Spinal cord (tissue), 10 donors: ENCODE measurements around the gene NTM. TPM values are rescaled to one million over a fixed set of nuclear protein-coding genes. Genes with fewer than 3 reads are reported as not detected.

Source experiments
- DNase-seq, 6 donors: peaks; one replicate each; pipeline versions ENCODE4 v3.0.0 to v3.0.0-alpha.2; 2013 to 2015; ENCODE audit warnings: low spot score in 6 of 6, low read depth in 4 of 6
- H3K27ac ChIP-seq: one replicate; pipeline ENCODE4 v1.5.1; 2013; ENCODE audit warnings: low read depth, low read length, control low read depth
- H3K27me3 ChIP-seq: one replicate; pipeline ENCODE4 v1.6.1; 2013; ENCODE audit warnings: low read length; ENCODE audit not compliant: control insufficient read depth, insufficient read depth
- H3K36me3 ChIP-seq: one replicate; pipeline ENCODE4 v1.6.1; 2013; ENCODE audit warnings: low read length; ENCODE audit not compliant: control insufficient read depth, insufficient read depth
- H3K4me1 ChIP-seq: one replicate; pipeline ENCODE4 v1.6.1; 2013; ENCODE audit warnings: low read length; ENCODE audit not compliant: control insufficient read depth, insufficient read depth
- H3K4me3 ChIP-seq: one replicate; pipeline ENCODE4 v1.5.1; 2013; ENCODE audit warnings: low read depth, low read length, control low read depth
- H3K9me3 ChIP-seq: one replicate; pipeline ENCODE4 v1.6.1; 2013; ENCODE audit warnings: low read length; ENCODE audit not compliant: control insufficient read depth, insufficient read depth
- WGBS: methylation state at CpG from one replicate; pipeline ENCODE4 v1.1.5; 2013; ENCODE audit warnings: missing lambda C conversion rate; ENCODE audit not compliant: insufficient coverage; 5-methylcytosine and 5-hydroxymethylcytosine counted together
- polyA plus RNA-seq, 2 donors: library from polyadenylated mRNA; unstranded; fragments of 120-200 nt; gene quantifications; one replicate each; pipeline ENCODE4 v1.2.1, GENCODE V29; 2013; ENCODE audit not compliant: insufficient read length in 2 of 2
- total RNA-seq, 2 donors: library from RNA; depleted of rRNA in 1 of 2; stranded (reverse); fragments of 120-200 nt in 1 of 2; fragments of >200 nt in 1 of 2; gene quantifications; one replicate each; pipeline versions ENCODE4 v1.2.3 to v1.2.4, GENCODE V29; 2013 to 2014
- donor health status: healthy.

The NTM gene
- total and polyA plus RNA-seq, 4 donors: 69.3 to 181 (median 155) TPM

DNA sequence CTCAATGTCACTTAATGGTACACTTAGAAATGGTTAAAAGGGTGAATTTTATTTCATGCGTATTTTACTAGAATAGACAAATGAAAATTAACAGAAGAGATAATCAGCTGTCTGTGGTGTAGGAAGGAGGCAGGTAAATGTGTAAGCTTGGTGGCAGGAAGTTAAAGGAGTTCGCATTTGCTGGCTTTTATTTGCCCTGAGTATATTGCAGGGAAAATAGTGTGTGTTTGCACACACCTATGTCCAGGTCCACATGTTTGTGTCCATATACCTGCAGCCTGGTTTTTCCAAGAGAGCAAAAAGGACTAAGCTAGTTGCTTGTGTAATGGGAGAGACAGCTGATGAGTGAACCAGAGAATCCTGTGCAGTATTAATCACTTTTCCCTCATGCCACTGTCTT is 16.0 kb downstream of the NTM start:
- Histone ChIP-seq H3K4me1 (peaks cover 9% of the 10 kb centered on the region), H3K36me3 (no peaks in the 10 kb centered on the region), H3K27ac (no peak overlapping the region), H3K4me3 (no peak overlapping the region), H3K9me3 (no peaks in the 10 kb centered on the region), H3K27me3 (no peaks in the 10 kb centered on the region)
- DNase-seq: no peak
- 78% methylated on average over 1 of the region's 2 CpGs for WGBS

DNA sequence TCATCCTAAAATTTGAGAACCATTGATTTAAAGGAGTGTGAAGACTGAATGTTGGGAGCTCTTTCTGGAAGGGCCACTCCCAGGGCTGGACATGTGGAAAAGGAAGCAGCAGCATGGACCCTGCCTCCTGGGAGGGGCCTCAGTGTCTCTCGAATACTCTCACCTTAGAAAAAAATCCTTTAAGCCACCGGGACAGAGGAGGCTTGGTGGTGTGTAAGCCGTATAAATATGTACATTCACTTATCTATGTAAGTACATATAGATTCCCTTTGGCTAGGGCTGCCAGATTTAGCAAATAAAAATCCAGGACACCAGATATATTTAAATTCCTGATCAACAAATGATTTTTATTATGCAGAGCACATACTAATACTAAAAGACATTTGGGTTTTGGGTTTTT is 17.6 kb downstream of the NTM start:
- Histone ChIP-seq H3K9me3 (no peaks in the 10 kb centered on the region), H3K4me1 (peaks cover 20% of the 10 kb centered on the region), H3K36me3 (no peaks in the 10 kb centered on the region), H3K27ac (no peak overlapping the region), H3K4me3 (no peak overlapping the region), H3K27me3 (no peaks in the 10 kb centered on the region)
- no peak for DNase-seq
- no CpG with 5 or more reads among the region's 3 CpGs for WGBS

DNA sequence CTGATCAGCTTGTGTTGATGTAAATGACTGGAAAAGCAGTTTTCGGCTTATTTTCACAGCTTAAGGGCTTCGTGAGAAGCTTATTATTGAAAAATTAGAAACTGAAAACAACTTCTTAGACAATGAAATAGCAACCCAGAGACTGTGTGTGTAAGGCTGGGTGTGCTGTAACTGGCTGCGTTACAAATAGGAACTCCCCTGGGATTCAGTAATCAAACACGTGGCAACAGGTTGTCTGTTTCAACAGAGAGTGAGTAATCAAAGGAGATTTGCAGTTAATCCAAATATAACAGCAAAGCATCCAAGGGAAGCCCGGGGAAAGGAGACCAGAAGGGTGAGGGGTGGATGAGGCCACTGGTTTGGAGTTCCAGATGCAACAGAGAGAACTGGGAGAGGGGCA is 19.2 kb downstream of the NTM start:
- H3K27ac ChIP-seq: no peak overlapping the region
- no peaks in the 10 kb centered on the region for H3K27me3 ChIP-seq
- H3K36me3 ChIP-seq: no peaks in the 10 kb centered on the region
- peaks cover 26% of the 10 kb centered on the region for H3K4me1 ChIP-seq
- H3K4me3 ChIP-seq: no peak overlapping the region
- no peaks in the 10 kb centered on the region for H3K9me3 ChIP-seq
- 89% methylated on average over 1 of the region's 5 CpGs for WGBS
- no peak for DNase-seq

DNA sequence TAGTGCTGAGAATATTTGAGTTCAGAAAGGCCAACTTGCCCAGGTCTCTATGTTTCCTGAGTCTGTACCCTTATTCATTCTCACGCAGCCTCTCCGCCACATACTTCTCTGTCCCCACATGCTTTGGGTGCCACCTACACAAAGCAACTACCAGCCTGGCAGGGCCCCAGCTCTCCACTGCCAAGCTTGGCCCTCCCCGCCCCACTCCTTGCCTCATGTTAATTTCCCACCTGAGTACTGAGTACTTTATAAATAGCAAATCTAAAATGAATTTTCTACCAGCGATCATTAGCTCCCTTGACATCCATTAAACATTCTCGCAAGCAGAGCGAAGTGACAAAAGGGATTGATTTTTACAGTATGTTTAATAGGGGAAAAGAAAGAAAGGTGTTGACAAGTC is 20.8 kb downstream of the NTM start:
- Histone ChIP-seq H3K4me1 (peaks cover 26% of the 10 kb centered on the region), H3K9me3 (no peaks in the 10 kb centered on the region), H3K36me3 (no peaks in the 10 kb centered on the region), H3K27me3 (no peaks in the 10 kb centered on the region), H3K27ac (no peak overlapping the region), H3K4me3 (no peak overlapping the region)
- DNase-seq: peak in 1 of 6 donors; percentile 77
- 57% methylated on average over 2 of the region's 6 CpGs for WGBS

DNA sequence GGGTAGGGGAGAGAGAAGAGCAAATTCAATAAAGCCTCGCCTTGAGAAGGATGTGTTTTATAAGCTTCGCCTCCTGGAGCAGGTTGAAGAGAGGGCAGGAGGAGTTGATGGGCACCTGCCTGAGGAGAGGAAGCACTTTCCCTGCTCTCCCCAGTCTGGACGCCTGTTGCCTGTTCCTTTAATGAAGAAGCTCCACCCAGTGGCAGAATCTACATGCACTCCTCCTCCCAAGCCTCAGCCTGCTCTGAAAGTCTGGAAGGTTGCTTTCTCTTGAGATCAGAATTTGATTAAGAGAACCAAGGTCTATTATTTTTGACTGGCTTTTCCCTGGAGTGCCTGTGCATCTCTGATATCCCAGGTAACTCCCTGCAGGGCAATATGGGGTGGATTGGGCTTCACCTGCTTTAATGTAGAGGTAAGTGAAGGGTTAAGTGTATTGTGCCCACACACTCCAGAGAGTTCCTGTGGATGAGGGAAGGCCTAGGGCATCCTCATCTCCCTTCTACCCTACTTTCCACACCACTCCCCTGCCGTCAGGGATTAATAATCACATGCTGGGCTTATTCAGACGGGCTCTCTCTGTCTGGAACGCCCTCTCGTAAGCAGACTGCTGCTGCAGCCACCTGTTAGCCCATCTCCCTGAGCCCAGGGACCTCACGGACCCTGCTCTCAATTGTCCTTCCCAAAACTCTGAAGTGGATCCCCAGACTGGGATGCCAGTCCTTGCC is 22.3 kb downstream of the NTM start:
- peaks cover 26% of the 10 kb centered on the region for H3K4me1 ChIP-seq
- no peak overlapping the region for H3K27ac ChIP-seq
- no peaks in the 10 kb centered on the region for H3K9me3 ChIP-seq
- 41% methylated on average over 5 of the region's 8 CpGs for WGBS
- H3K36me3 ChIP-seq: no peaks in the 10 kb centered on the region
- no peak overlapping the region for H3K4me3 ChIP-seq
- DNase-seq: peak in 2 of 6 donors; percentile 32 to 59
- no peaks in the 10 kb centered on the region for H3K27me3 ChIP-seq

DNA sequence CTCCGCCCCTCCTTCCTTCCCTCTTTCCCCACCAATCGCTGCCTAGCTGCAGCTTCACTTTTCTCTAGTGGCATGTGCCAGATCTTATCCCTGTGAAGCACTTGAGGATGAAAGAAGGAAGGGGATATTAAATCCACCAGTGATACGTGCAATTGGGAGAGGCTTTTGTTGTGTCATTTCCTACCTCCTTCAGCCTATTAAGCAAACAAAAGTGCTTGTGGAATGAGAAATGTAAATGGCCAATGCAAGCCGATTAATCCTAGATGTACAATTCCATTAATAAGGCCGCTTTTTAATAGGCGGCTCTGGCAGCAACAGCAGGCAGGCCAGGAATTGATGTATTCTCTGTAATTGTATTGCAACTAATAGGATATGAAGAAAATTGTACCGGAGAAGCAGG is 23.3 kb downstream of the NTM start:
- Histone ChIP-seq H3K36me3 (no peaks in the 10 kb centered on the region), H3K27ac (no peak overlapping the region), H3K27me3 (no peaks in the 10 kb centered on the region), H3K9me3 (no peaks in the 10 kb centered on the region), H3K4me3 (no peak overlapping the region), H3K4me1 (peaks cover 26% of the 10 kb centered on the region)
- no CpG with 5 or more reads among the region's 7 CpGs for WGBS
- DNase-seq: peak in 1 of 6 donors; percentile 88

DNA sequence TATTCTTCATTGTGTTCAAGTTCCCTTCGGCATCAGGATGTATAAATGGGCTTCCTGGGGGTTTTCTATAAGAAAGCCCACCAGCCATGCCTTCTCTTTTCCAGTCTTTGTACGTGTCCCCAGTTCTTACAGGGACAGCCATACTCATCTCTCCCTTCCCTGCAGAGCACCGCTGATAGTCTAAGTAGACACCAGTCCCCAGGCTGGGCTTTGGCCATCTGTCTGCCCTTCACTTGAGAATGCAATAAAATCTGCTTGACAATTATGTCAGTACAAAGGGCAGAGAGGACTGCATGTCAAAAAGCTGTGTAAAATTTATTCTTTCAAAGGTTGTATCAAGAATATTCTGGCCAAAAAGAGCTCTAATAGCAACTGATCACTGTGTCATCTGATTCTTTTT is 27.3 kb downstream of the NTM start:
- 70% methylated on average over 2 of the region's 3 CpGs for WGBS
- H3K27me3 ChIP-seq: no peaks in the 10 kb centered on the region
- no peaks in the 10 kb centered on the region for H3K9me3 ChIP-seq
- no peak for DNase-seq
- H3K27ac ChIP-seq: no peak overlapping the region
- no peaks in the 10 kb centered on the region for H3K36me3 ChIP-seq
- no peak overlapping the region for H3K4me3 ChIP-seq
- H3K4me1 ChIP-seq: peaks cover 8% of the 10 kb centered on the region

DNA sequence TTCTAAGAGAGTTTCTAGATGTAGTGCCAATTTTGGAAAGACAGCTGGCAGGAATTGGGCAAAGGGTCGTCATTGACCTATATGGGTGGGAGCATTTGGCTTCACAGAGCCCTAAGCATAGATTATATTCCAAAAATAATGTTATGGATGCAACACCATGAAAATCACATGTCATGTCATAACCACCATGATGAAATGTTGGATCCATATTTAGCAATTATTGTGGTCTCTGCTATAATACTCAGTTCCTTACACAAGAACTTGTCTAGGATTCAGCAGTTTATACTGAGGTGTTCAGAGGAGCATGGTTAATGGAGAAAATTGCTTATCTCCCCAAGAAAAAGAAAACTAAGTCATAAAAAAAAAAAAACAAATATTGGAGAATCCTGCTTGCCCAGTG is 31.6 kb downstream of the NTM start:
- WGBS: no CpG with 5 or more reads among the region's 1 CpG
- Histone ChIP-seq H3K4me1 (no peaks in the 10 kb centered on the region), H3K36me3 (no peaks in the 10 kb centered on the region), H3K9me3 (no peaks in the 10 kb centered on the region), H3K27ac (no peak overlapping the region), H3K4me3 (no peak overlapping the region), H3K27me3 (no peaks in the 10 kb centered on the region)
- DNase-seq: no peak

DNA sequence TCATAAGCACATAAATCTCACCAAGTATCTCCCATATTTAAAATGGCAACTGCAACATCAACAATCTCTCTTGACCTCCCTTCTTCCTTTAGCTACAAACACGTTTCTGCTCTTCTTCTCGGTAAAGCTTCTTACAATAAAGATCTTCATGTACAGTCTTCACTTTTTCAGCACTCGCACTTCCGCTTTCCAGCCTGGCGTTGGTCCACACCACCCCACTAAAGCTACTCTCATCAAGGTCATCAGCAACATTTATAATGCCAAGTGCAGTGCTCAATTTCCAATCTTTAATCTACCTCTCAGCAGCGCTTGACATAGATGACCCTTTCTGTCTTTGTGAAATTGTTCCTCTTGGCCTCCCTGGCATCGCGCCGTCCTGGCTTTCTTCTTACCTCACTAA is 33.6 kb downstream of the NTM start:
- Histone ChIP-seq H3K4me3 (no peak overlapping the region), H3K9me3 (no peaks in the 10 kb centered on the region), H3K4me1 (peaks cover 3% of the 10 kb centered on the region), H3K36me3 (no peaks in the 10 kb centered on the region), H3K27ac (no peak overlapping the region), H3K27me3 (no peaks in the 10 kb centered on the region)
- DNase-seq: no peak
- WGBS: 93% methylated on average over 9 of the region's 9 CpGs

DNA sequence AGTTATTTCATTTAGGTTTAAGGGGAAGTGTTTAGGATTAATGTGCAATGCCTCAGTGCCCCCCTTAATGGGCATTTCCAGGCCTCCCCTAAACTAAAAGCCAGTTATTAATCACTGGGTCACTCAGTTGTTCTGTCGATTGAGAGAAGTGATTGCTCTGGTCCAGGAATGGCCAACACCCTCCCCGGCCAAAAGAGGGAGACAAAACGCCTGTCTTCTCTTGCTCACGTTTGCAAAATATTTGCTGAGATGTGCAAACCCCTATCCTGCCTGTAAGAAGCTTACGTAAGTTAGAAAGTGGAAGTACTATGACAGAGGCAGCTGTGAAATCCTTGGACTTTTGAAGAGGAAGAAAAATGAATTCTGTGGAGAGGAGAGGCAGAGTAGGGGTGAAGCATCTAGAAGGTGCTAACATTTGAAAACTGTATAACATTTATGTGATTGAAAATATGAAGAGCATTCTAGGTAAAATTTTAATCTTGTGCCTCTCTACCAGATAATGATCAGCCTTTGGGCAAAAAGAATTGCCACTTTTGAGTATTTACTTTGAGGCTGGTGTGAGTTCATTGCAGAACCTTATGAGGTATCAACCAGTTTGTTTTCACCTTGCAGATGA is 37.7 kb downstream of the NTM start:
- 81% methylated on average over 5 of the region's 5 CpGs for WGBS
- Histone ChIP-seq H3K9me3 (no peaks in the 10 kb centered on the region), H3K27me3 (no peaks in the 10 kb centered on the region), H3K27ac (no peak overlapping the region), H3K4me1 (peaks cover 13% of the 10 kb centered on the region), H3K4me3 (no peak overlapping the region), H3K36me3 (no peaks in the 10 kb centered on the region)
- DNase-seq: peak in 1 of 6 donors; percentile 63
